ENCODE measurements around the gene CCDC149.

Gene CCDC149

DNA sequence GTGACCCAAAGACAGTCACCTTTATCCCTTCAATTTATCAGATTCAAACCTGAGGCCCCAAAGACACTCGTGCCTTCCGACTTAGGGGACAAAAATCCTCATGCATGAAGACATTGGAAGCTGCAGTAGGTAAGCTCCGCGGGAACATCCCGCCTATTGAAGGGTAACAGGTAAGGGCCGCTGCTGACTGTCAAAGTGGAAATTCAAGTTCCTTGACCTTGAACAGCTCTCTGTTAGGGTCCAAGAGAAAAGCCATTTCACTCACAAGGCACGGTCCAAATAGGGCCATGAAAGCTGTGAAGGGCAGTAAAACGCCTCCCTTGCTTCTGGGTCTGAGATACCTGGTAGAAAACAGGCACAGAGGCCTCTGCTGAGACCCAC, 34.2 kb downstream of the CCDC149 start:
- DNase-seq (ENCODE audit: low spot score), result no peak
- ChIA-PET POLR2A (ENCODE audit: low non-redundant PET) (no interaction called here), CTCF (no interaction called here)
- no peak overlapping the region for H3K27ac ChIP-seq
- TF ChIP-seq, protein P1, sequence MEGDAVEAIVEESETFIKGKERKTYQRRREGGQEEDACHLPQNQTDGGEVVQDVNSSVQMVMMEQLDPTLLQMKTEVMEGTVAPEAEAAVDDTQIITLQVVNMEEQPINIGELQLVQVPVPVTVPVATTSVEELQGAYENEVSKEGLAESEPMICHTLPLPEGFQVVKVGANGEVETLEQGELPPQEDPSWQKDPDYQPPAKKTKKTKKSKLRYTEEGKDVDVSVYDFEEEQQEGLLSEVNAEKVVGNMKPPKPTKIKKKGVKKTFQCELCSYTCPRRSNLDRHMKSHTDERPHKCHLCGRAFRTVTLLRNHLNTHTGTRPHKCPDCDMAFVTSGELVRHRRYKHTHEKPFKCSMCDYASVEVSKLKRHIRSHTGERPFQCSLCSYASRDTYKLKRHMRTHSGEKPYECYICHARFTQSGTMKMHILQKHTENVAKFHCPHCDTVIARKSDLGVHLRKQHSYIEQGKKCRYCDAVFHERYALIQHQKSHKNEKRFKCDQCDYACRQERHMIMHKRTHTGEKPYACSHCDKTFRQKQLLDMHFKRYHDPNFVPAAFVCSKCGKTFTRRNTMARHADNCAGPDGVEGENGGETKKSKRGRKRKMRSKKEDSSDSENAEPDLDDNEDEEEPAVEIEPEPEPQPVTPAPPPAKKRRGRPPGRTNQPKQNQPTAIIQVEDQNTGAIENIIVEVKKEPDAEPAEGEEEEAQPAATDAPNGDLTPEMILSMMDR (conservative IDR thresholded peaks at IDR 0.05; ENCODE audit: low read depth), result no peak

DNA sequence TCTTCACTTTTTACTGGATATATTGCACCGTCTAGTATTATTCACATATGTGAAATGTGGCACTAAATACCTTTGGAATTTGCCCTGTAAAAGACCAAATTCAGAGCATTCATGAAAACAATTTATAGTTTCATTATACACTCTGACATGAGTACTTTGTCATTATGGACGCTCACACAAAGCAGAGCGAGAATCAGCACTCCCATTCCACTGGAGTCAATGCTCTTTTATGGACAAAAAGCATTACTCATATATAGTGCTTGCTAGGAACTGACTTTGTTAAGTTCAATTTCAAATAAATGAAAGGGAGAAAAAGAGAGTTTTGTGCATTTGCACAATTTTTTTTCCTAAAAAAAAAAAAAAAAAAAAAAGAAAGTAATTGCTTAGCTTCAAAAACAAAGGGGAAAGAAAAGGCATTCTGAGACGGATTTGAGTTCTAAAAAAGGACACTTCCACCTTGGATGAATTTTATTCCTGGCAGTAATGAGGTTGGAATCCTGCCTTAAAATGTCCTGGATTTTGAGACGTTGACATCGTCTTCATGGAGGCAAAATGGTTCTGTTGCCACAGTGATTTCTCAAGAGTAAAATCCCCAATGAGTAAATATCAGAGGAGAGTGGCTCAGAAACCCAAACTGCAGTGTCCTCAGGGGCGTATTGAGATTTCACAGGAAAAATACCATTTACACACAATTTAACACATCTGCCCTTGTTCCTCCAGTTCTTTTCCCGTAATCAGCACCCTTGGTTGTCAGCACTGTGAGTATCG, 34.8 kb downstream of the CCDC149 start:
- ChIA-PET CTCF (no interaction called here), POLR2A (ENCODE audit: low non-redundant PET) (no interaction called here)
- TF ChIP-seq, protein P1 (conservative IDR thresholded peaks at IDR 0.05; ENCODE audit: low read depth), result no peak

DNA sequence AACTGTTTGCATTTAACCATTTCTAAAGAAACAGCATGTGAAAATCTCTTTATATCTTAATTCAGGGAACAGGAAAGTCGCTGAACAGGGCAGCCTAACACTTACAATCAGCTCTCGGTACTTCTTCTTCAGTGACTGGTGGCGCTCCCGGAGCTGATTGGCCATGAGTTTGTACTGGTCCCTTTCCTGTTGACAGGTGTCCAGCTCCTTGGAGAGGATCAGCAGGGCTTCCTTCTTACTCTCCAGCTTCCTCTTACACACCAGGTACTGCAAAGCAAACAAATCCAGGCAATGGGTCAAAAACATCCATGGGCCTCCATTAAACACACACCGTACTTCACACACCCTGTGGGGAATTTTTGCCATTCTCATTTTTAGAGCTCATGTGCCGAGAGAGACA, 36.4 kb downstream of the CCDC149 start:
- POLR2A ChIA-PET (ENCODE audit: low non-redundant PET), result no interaction called here

More for the DNA sequence above, 34.8 kb downstream of the CCDC149 start:
- no peak overlapping the region for H3K27ac ChIP-seq
- DNase-seq (ENCODE audit: low spot score), result no peak

DNA sequence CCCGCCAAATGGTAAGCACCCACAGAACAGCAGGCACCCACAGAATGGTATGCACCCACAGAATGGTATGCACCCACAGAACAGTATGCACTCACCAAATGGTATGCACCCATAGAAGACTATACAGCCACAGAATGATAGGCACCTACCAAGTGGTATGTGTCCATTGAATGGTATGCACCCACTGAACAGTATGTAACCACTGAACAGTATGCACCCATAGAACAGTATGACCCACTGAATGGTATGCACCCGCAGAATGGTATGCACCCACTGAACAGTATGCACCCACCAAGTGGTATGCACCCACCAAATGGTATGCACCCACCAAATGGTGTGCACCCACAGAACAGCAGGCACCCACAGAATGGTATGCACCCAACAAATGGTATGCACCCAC, 40.1 kb downstream of the CCDC149 start:
- DNase-seq (ENCODE audit: low spot score), result no peak
- ChIA-PET POLR2A (ENCODE audit: low non-redundant PET) (no interaction called here), CTCF (no interaction called here)
- H3K27ac ChIP-seq, result no peak overlapping the region
- TF ChIP-seq, protein P1 (conservative IDR thresholded peaks at IDR 0.05; ENCODE audit: low read depth), result no peak

More for the DNA sequence above, 36.4 kb downstream of the CCDC149 start:
- no peak for DNase-seq (ENCODE audit: low spot score)
- TF ChIP-seq, protein P1 (conservative IDR thresholded peaks at IDR 0.05; ENCODE audit: low read depth), result no peak
- H3K27ac ChIP-seq, result no peak overlapping the region
- CTCF ChIA-PET, result interaction anchor here (0.7 kb wide), 1 partner anchor 435 kb away, joined by 3 read pairs; no protein-coding TSS in a partner anchor

DNA sequence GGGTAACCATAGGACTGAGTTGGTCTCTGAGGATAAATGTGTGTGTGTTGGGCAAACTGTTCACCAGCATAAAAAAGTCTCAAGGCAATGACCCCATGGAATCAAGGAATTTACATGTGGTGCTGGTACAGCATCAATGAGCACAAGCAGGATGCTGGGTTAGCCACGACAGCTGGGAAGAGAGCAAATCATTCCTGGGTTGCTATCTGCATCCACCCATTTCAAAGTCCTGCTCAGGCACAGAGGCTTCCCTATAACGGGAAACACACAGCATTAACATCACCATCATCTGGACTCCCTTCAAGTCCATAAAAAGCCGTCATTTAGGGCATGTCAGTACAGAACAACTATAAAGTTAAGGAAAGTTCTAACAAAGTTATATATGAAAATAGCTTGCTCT, 41.6 kb downstream of the CCDC149 start:
- H3K27ac ChIP-seq, result no peak overlapping the region
- no peak for DNase-seq (ENCODE audit: low spot score)
- POLR2A ChIA-PET (ENCODE audit: low non-redundant PET), result interaction anchor here (0.5 kb wide), 1 partner anchor 227 kb away, joined by 3 read pairs; no protein-coding TSS in a partner anchor
- CTCF ChIA-PET, result no interaction called here
- TF ChIP-seq, protein P1 (conservative IDR thresholded peaks at IDR 0.05; ENCODE audit: low read depth), result no peak

DNA sequence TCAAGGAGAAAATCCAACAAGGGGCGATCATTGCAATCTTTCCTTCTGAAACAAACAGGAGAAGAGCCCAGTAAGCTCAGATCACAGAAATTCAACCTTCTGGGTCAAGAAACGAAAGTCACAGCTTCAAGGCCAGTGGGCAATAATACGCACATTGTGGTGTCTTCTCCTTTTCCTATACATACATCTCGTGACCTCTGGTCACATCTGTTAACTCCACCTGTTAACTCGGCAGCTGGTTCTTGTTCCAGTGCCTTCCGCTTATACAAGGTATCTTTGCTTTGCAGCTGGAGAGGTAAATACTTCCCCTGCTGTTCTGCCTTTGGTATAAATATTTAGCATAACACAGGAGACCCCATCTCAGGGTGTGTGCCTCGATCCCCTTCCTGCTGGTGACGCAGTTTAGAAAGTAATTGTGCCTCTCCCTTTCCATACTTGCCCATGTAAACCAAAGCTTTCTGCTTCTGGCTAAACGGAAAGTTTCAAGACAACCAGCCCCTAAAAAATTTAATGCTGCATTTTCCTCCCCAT, 45.0 kb downstream of the CCDC149 start:
- no peak for DNase-seq (ENCODE audit: low spot score)
- ChIA-PET POLR2A (ENCODE audit: low non-redundant PET) (no interaction called here), CTCF (interaction anchor here (1.4 kb wide), 1 partner anchor 113 kb away, joined by 3 read pairs; no protein-coding TSS in a partner anchor)
- TF ChIP-seq, protein P1 (conservative IDR thresholded peaks at IDR 0.05; ENCODE audit: low read depth), result no peak
- no peak overlapping the region for H3K27ac ChIP-seq
